ENCODE measurements around the gene SYNPO2. TPM values are rescaled to one million over a fixed set of nuclear protein-coding genes. Genes with fewer than 3 reads are reported as not detected.
"Not testable (repeated sequence)": the region's sequence is repeated elsewhere in the genome, so short reads cannot be mapped to it uniquely, and the experiment has no call there.

SYNPO2 gene
- polyA plus RNA-seq, 3 donors from 2014 or later = 0.08 to 0.13 TPM; not detected in 1

GRCh38 chr4:118993333-118993732 is 104.7 kb downstream of the SYNPO2 start:
- no peak for DNase-seq
- Mint-ChIP-seq H3K4me1 (no peaks in the 10 kb centered on the region), H3K9me3 (no peaks in the 10 kb centered on the region), H3K36me3 (no peaks in the 10 kb centered on the region), H3K4me3 (no peak overlapping the region), H3K27ac (no peak overlapping the region), H3K27me3 (ENCODE audit: low read depth in 3 of 3) (peaks cover 0 to 5% (median 1%) of the 10 kb centered on the region in 3 donors)

GRCh38 chr4:118994030-118994429 is 105.4 kb downstream of the SYNPO2 start:
- H3K36me3 Mint-ChIP-seq = no peaks in the 10 kb centered on the region
- H3K4me3 Mint-ChIP-seq = no peak overlapping the region
- H3K9me3 Mint-ChIP-seq = no peaks in the 10 kb centered on the region
- no peak overlapping the region for H3K27ac Mint-ChIP-seq
- H3K27me3 Mint-ChIP-seq (ENCODE audit: low read depth in 3 of 3) = peaks cover 0 to 5% (median 1%) of the 10 kb centered on the region in 3 donors
- H3K4me1 Mint-ChIP-seq = no peaks in the 10 kb centered on the region
- no peak for DNase-seq

- no peaks in the 10 kb centered on the region for H3K9me3 Mint-ChIP-seq
- no peak for DNase-seq
- no peak overlapping the region for H3K4me3 Mint-ChIP-seq
- H3K27ac Mint-ChIP-seq = no peak overlapping the region
- H3K4me1 Mint-ChIP-seq = no peaks in the 10 kb centered on the region
- H3K36me3 Mint-ChIP-seq = no peaks in the 10 kb centered on the region
- peaks cover 0 to 6% (median 4%) of the 10 kb centered on the region in 3 donors for H3K27me3 Mint-ChIP-seq (ENCODE audit: low read depth in 3 of 3)
These were observed 107.2 kb downstream of the SYNPO2 start for GRCh38 chr4:118995693-118996391.

GRCh38 chr4:118997601-118998000 is 108.9 kb downstream of the SYNPO2 start:
- Mint-ChIP-seq H3K36me3 (no peaks in the 10 kb centered on the region), H3K27me3 (ENCODE audit: low read depth in 3 of 3) (peaks cover 0 to 6% (median 4%) of the 10 kb centered on the region in 3 donors), H3K4me3 (no peak overlapping the region), H3K4me1 (no peaks in the 10 kb centered on the region), H3K9me3 (peaks cover 0 to 3% (median 0%) of the 10 kb centered on the region in 6 donors), H3K27ac (no peak overlapping the region)
- DNase-seq = no peak

GRCh38 chr4:118999919-119000318 is 111.3 kb downstream of the SYNPO2 start:
- Mint-ChIP-seq H3K36me3 (no peaks in the 10 kb centered on the region), H3K9me3 (peaks cover 0 to 3% (median 0%) of the 10 kb centered on the region in 6 donors), H3K4me3 (no peak overlapping the region), H3K27ac (no peak overlapping the region), H3K4me1 (no peaks in the 10 kb centered on the region), H3K27me3 (ENCODE audit: low read depth in 3 of 3) (peaks cover 0 to 6% (median 6%) of the 10 kb centered on the region in 3 donors)
- no peak for DNase-seq

- Mint-ChIP-seq H3K27me3 (ENCODE audit: low read depth in 3 of 3) (peaks cover 0 to 6% (median 6%) of the 10 kb centered on the region in 3 donors), H3K27ac (no peak overlapping the region), H3K4me3 (no peak overlapping the region), H3K4me1 (no peaks in the 10 kb centered on the region), H3K9me3 (peaks cover 0 to 3% (median 0%) of the 10 kb centered on the region in 6 donors), H3K36me3 (no peaks in the 10 kb centered on the region)
- no peak for DNase-seq
These were observed 111.7 kb downstream of the SYNPO2 start for GRCh38 chr4:119000400-119000799.

- Mint-ChIP-seq H3K36me3 (no peaks in the 10 kb centered on the region), H3K4me1 (peaks cover 0 to 8% of the 10 kb centered on the region in 2 donors), H3K9me3 (peaks cover 0 to 4% (median 0%) of the 10 kb centered on the region in 6 donors), H3K27ac (peak overlapping the region in 1 of 6 donors; percentile 44), H3K27me3 (ENCODE audit: low read depth in 3 of 3) (peaks cover 0 to 7% (median 6%) of the 10 kb centered on the region in 3 donors), H3K4me3 (no peak overlapping the region)
- no peak for DNase-seq
These were observed 113.8 kb downstream of the SYNPO2 start for GRCh38 chr4:119002476-119002875.

GRCh38 chr4:119003001-119003400 is 114.3 kb downstream of the SYNPO2 start:
- H3K4me1 Mint-ChIP-seq; H3K36me3 Mint-ChIP-seq; H3K4me3 Mint-ChIP-seq; H3K27me3 Mint-ChIP-seq (ENCODE audit: low read depth in 3 of 3); H3K27ac Mint-ChIP-seq; DNase-seq; H3K9me3 Mint-ChIP-seq: not testable (repeated sequence)

- Mint-ChIP-seq H3K4me3 (no peak overlapping the region), H3K36me3 (no peaks in the 10 kb centered on the region), H3K27ac (peak overlapping the region in 2 of 6 donors; percentile 7 to 57), H3K9me3 (peaks cover 0 to 4% (median 0%) of the 10 kb centered on the region in 6 donors), H3K4me1 (peaks cover 0 to 8% of the 10 kb centered on the region in 2 donors), H3K27me3 (ENCODE audit: low read depth in 3 of 3) (peaks cover 1 to 5% (median 2%) of the 10 kb centered on the region in 3 donors)
- peak in 1 of 3 donors; percentile 16 for DNase-seq
These were observed 117.3 kb downstream of the SYNPO2 start for GRCh38 chr4:119005928-119006460.

- no peaks in the 10 kb centered on the region for H3K36me3 Mint-ChIP-seq
- H3K9me3 Mint-ChIP-seq = peaks cover 0 to 2% (median 0%) of the 10 kb centered on the region in 6 donors
- H3K27ac Mint-ChIP-seq = no peak overlapping the region
- H3K4me3 Mint-ChIP-seq = no peak overlapping the region
- peaks cover 0 to 2% (median 1%) of the 10 kb centered on the region in 3 donors for H3K27me3 Mint-ChIP-seq (ENCODE audit: low read depth in 3 of 3)
- H3K4me1 Mint-ChIP-seq = peaks cover 0 to 8% of the 10 kb centered on the region in 2 donors
- DNase-seq = no peak
These were observed 120.1 kb downstream of the SYNPO2 start for GRCh38 chr4:119008761-119009160.

- not testable (repeated sequence) for H3K27ac Mint-ChIP-seq; H3K4me1 Mint-ChIP-seq; H3K36me3 Mint-ChIP-seq; H3K27me3 Mint-ChIP-seq (ENCODE audit: low read depth in 3 of 3); H3K4me3 Mint-ChIP-seq; H3K9me3 Mint-ChIP-seq; DNase-seq
These were observed 121.6 kb downstream of the SYNPO2 start for GRCh38 chr4:119010221-119010620.

- Mint-ChIP-seq H3K27me3 (ENCODE audit: low read depth in 3 of 3) (peaks cover 0 to 5% (median 0%) of the 10 kb centered on the region in 3 donors), H3K9me3 (no peaks in the 10 kb centered on the region), H3K27ac (no peak overlapping the region), H3K4me1 (peaks cover 0 to 3% of the 10 kb centered on the region in 2 donors), H3K36me3 (no peaks in the 10 kb centered on the region), H3K4me3 (no peak overlapping the region)
- DNase-seq = no peak
These were observed 122.4 kb downstream of the SYNPO2 start for GRCh38 chr4:119010909-119011606.

- no peak for DNase-seq
- H3K27me3 Mint-ChIP-seq (ENCODE audit: low read depth in 3 of 3) = peaks cover 0 to 5% (median 2%) of the 10 kb centered on the region in 3 donors
- H3K4me3 Mint-ChIP-seq = no peak overlapping the region
- H3K4me1 Mint-ChIP-seq = no peaks in the 10 kb centered on the region
- no peaks in the 10 kb centered on the region for H3K36me3 Mint-ChIP-seq
- no peaks in the 10 kb centered on the region for H3K9me3 Mint-ChIP-seq
- H3K27ac Mint-ChIP-seq = no peak overlapping the region
These were observed 122.9 kb downstream of the SYNPO2 start for GRCh38 chr4:119011607-119011988.

GRCh38 chr4:119014658-119015057 is 126.0 kb downstream of the SYNPO2 start:
- H3K4me1 Mint-ChIP-seq = no peaks in the 10 kb centered on the region
- no peak overlapping the region for H3K27ac Mint-ChIP-seq
- DNase-seq = no peak
- no peak overlapping the region for H3K4me3 Mint-ChIP-seq
- H3K27me3 Mint-ChIP-seq (ENCODE audit: low read depth in 3 of 3) = peaks cover 3 to 5% (median 4%) of the 10 kb centered on the region in 3 donors
- H3K9me3 Mint-ChIP-seq = peaks cover 0 to 1% (median 0%) of the 10 kb centered on the region in 6 donors
- no peaks in the 10 kb centered on the region for H3K36me3 Mint-ChIP-seq

Data from immature natural killer cell (primary cell).